OCI-LY7 (cell line): ENCODE measurements around the gene DMRTB1.

Experiments used
- CTCF ChIP-seq: fragments of 200-600 bp; sonication (generic); conservative IDR thresholded peaks from 2 replicates; pipeline ENCODE4 v1.5.1; 2014; ENCODE audit warnings: mild to moderate bottlenecking, antibody characterized with exemption, low read length, moderate library complexity, mixed read lengths
- EZH2phosphoT487 ChIP-seq: fragments of 200-600 bp; sonication (generic); IDR thresholded peaks from 2 replicates; pipeline ENCODE4 v1.6.1; 2018; ENCODE audit warnings: low read depth, borderline replicate concordance, mild to moderate bottlenecking, mixed run types, antibody characterized with exemption, low read length, moderate library complexity, mixed read lengths

DNA sequence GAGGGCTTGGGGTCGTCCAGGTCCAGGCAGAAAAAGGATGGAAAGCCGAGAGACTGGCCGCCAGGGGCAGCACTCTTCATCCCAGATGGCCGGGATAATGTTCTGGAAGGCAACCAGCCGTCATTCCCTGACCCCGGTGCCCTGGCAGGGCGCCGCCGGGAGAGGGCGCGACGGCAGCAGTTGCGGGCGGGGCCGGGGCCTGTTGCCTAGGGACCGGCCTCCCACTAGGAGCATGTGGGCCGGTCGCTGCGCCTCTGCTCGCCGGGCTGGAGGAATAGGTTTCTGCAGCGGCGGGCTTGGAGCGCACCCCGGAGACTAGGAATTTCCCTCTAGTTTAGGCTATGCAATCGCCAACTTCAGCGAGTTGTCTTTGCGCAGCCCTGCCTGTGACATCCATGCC is 11.0 kb downstream of the DMRTB1 start:
- no peak for TF ChIP-seq EZH2phosphoT487
- TF ChIP-seq CTCF, result no peak
